ENCODE measurements around the gene PRKCE. TPM values are rescaled to one million over a fixed set of nuclear protein-coding genes. Genes with fewer than 3 reads are reported as not detected.

PRKCE gene
- total and polyA plus RNA-seq, 2 of the 8 experiments (the other 6 are each of a cell fraction or from before 2014, with no cell fraction given) = 0.54 to 2.1 TPM

GRCh38 chr2:45731141-45731540 is 79.7 kb downstream of the PRKCE start:
- no peak overlapping the region for H3K27ac ChIP-seq (ENCODE audit: low read depth, low read length)
- TF ChIP-seq SRF (IDR thresholded peaks at IDR 0.05; ENCODE audit: low read depth, low read length) (no peak), EGR1 (IDR thresholded peaks at IDR 0.05; ENCODE audit: borderline replicate concordance, low read depth, low read length) (no peak), CBX5 (IDR thresholded peaks at IDR 0.05; ENCODE audit: low read depth, low read length) (no peak), CEBPB (IDR thresholded peaks at IDR 0.05; ENCODE audit: low read depth, low read length) (no peak), CTCF (IDR thresholded peaks at IDR 0.05; ENCODE audit: control extremely low read depth in 1 of 3, insufficient read depth in 1 of 3, low read depth in 1 of 3, low read length in 3 of 3) (no peak), SP4 (IDR thresholded peaks at IDR 0.05; ENCODE audit: low read length) (no peak), PHF8 (conservative IDR thresholded peaks at IDR 0.05; ENCODE audit: low read depth, low read length) (no peak), SIN3A (conservative IDR thresholded peaks at IDR 0.05 in 1 of 2, IDR thresholded peaks at IDR 0.05 in 1 of 2; ENCODE audit: low read depth in 1 of 2, low read length in 2 of 2) (no peak), BACH1 (IDR thresholded peaks at IDR 0.05; ENCODE audit: low read length) (no peak), TBP (IDR thresholded peaks at IDR 0.05; ENCODE audit: low read depth, low read length) (no peak), YY1 (IDR thresholded peaks at IDR 0.05; ENCODE audit: low read depth, low read length) (no peak), RAD21 (IDR thresholded peaks at IDR 0.05 in 1 of 2, conservative IDR thresholded peaks at IDR 0.05 in 1 of 2; ENCODE audit: low read depth in 2 of 2, low read length in 2 of 2) (no peak), SP1 (IDR thresholded peaks at IDR 0.05; ENCODE audit: low read depth, low read length) (no peak)

More at GRCh38 chr2:45731141-45731540, 79.7 kb downstream of the PRKCE start:
- FAIRE-seq (no peak), DNase-seq (ENCODE audit: low read depth in 1 of 2, low spot score in 2 of 2) (no peak)
- H3K23ac ChIP-seq (ENCODE audit: insufficient read length) = no peak overlapping the region
- no peak overlapping the region for H2BK15ac ChIP-seq (ENCODE audit: low read length)
- no peak overlapping the region for H4K8ac ChIP-seq (ENCODE audit: extremely low read depth, insufficient read depth, low read length)
- H4K91ac ChIP-seq (replicated peaks; ENCODE audit: insufficient read length, low read length) = no peak overlapping the region
- H2BK5ac ChIP-seq (ENCODE audit: low read depth, low read length) = no peak overlapping the region
- H3K18ac ChIP-seq (ENCODE audit: extremely low read depth, low read length) = no peak overlapping the region
- H3K79me1 ChIP-seq (ENCODE audit: low read depth, low read length) = no peaks in the 10 kb centered on the region
- no peaks in the 10 kb centered on the region for H3K79me2 ChIP-seq (ENCODE audit: control insufficient read depth in 1 of 2, insufficient read depth in 2 of 2, low read length in 2 of 2)
- no peak overlapping the region for H3K9ac ChIP-seq (replicated peaks in 1 of 4; ENCODE audit: extremely low read depth in 1 of 4, low read depth in 3 of 4, low read length in 3 of 4)
- no peaks in the 10 kb centered on the region for H3K9me3 ChIP-seq (ENCODE audit: insufficient read depth in 2 of 2, low read depth in 1 of 2, low read length in 1 of 2)
- H2AFZ ChIP-seq (ENCODE audit: low read length) = no peak overlapping the region
- no peaks in the 10 kb centered on the region for H4K20me1 ChIP-seq (replicated peaks in 1 of 2; ENCODE audit: control insufficient read depth in 1 of 2, insufficient read depth in 2 of 2, low read length in 2 of 2)
- no peak overlapping the region for H2BK20ac ChIP-seq (ENCODE audit: low read length)
- no peak overlapping the region for H4K5ac ChIP-seq (ENCODE audit: insufficient read length, low read depth, low read length)
- peaks cover 0 to 3% (median 0%) of the 10 kb centered on the region in 4 experiments; a peak in 1 of 7 replicates for H3K4me1 ChIP-seq (replicated peaks in 1 of 4; ENCODE audit: control insufficient read depth in 3 of 4, insufficient read depth in 4 of 4, low read length in 3 of 4)
- no peak overlapping the region for H3K4ac ChIP-seq (replicated peaks; ENCODE audit: insufficient read length, low read depth, low read length)
- CTCF ChIA-PET (ENCODE audit: partially characterized antibody) = interaction anchor here (1.1 to 4.4 kb wide), 12 partner anchors 10 to 204 kb away, joined by 3 to 28 read pairs (median 4); no protein-coding TSS in a partner anchor
- no peak overlapping the region for H3K56ac ChIP-seq (replicated peaks; ENCODE audit: insufficient read length, low read depth, low read length)
- H3K23me2 ChIP-seq (ENCODE audit: low read depth, low read length) = no peaks in the 10 kb centered on the region
- no peak overlapping the region for H2BK120ac ChIP-seq (replicated peaks; ENCODE audit: low read depth, low read length)
- POLR2A ChIA-PET (ENCODE audit: partially characterized antibody) = interaction anchor here (0.6 to 1.3 kb wide), 2 partner anchors 10 to 47 kb away, joined by 3 read pairs; no protein-coding TSS in a partner anchor
- no peak overlapping the region for H2BK12ac ChIP-seq (ENCODE audit: low read depth, low read length)
- H3K36me3 ChIP-seq (ENCODE audit: control insufficient read depth in 2 of 4, insufficient read depth in 4 of 4, low read length in 3 of 4) = no peaks in the 10 kb centered on the region
- no peak overlapping the region for H3K4me2 ChIP-seq (ENCODE audit: insufficient read depth in 1 of 2, low read depth in 2 of 2, low read length in 2 of 2)
- no peak overlapping the region for H3K14ac ChIP-seq (ENCODE audit: insufficient read length)
- no peak overlapping the region for H2AK5ac ChIP-seq (ENCODE audit: low read depth, low read length)
- no peaks in the 10 kb centered on the region for H3K27me3 ChIP-seq (replicated peaks in 1 of 4; ENCODE audit: control insufficient read depth in 3 of 4, extremely low read depth in 1 of 4, insufficient read depth in 3 of 4, low read length in 3 of 4)
- H3K4me3 ChIP-seq (ENCODE audit: extremely low read depth in 1 of 4, insufficient read depth in 2 of 4, low read depth in 3 of 4, low read length in 4 of 4) = no peak overlapping the region
